Measurements from ENCODE around the gene C10orf143.
"Not testable (repeated sequence)": the region's sequence is repeated elsewhere in the genome, so short reads cannot be mapped to it uniquely, and the experiment has no call there.

C10orf143 gene

GRCh38 chr10:130111113-130111851, 652 bp upstream of the C10orf143 start:
- peak; percentile 91 to 94 for DNase-seq

DNA sequence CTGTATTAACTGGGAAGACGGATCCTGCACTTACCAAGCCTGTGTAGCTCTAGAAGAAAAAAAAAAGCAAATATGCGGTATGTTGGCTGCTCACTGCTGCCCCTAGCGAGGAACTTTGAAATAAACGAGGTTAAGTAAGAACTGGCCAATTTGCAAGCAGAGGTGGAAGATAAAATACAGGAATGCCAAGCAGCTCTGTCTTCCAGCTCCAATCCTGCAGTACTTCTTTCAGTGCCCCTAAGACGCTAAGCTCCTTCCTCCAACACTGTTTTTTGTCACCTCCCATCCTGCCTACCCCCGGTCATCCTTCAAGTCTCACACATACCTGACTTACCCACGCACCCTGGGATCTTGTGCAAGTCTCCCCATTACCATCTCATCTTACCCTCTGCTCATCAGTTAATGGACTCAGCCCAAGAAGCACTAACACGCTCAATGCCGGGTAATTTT, 809 bp downstream of the C10orf143 start:
- DNase-seq, result peak; percentile 67 to 81

DNA sequence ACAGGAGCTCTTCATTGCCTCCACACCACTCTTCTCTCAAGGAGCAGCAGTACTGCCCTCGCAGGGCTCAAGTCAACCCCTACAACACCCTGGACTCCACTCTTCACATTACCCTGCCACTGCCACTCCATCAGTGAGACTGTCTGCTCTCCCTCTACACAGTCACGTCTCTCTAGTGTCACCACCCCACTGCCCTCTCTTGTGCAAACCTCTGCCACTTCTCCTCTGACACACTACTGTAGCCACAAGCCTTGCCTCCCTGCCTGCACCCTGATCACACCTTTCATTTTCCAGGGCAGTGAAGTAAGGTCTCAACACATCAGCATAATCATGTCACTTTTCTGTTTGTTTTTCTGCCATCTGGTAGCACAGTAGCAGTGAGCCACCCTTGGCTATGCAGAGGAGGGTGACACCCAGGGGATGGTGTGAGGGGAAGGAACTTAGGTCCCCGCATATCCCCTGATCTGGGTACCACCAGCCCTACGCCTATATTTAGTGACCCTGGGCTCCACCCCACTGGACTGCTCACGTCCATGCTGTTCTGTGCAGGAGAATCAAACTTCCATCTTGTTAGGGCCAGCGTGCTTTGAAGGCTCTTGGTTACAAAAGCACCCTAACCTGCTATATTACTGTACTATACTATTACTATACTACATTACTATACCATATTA, 1.6 kb downstream of the C10orf143 start:
- DNase-seq, result peak in 1 of 2 donors; percentile 20

DNA sequence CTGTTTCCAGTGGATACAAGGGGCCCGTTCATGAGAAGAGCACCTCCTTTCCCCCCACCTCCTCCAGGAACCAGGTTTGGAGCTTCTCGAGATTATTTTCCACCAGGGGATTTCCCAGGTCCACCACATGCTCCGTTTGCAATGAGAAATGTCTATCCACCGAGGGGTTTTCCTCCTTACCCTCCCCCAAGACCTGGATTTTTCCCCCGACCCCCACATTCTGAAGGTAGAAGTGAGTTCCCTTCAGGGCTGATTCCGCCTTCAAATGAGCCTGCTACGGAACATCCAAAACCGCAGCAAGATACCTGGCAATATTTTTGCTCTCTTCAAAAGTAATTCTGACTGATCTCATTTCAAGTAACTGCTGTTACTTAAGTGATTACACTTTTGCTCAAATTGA, 2.5 kb downstream of the C10orf143 start:
- DNase-seq, result peak; percentile 22 to 27

DNA sequence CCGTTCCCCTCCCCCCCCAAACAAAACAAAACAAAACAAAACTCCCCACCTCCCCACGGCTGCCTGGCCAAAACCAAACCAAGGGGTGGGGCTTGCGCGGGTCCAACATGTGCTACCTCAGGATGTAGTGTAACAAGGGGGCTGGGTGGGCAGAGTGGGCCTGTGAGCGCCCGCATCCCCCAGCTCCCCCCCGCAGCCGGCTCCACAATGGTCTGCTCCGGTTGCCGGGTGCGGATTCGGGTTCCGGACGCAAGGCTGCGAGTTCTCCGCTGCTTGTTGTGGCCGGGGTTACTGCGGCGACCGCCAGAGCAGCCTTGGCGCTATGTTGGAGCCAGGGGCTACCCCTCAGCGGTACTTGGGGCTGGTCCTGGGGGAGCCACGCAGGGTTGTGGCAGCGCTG, 4.9 kb downstream of the C10orf143 start:
- DNase-seq, result no peak

- DNase-seq, result no peak
Measured at GRCh38 chr10:130099344-130099743, 11.3 kb downstream of the C10orf143 start.

GRCh38 chr10:130090565-130090964, 20.1 kb downstream of the C10orf143 start:
- DNase-seq, result not testable (repeated sequence)

GRCh38 chr10:130080461-130080814, 30.2 kb downstream of the C10orf143 start:
- no peak for DNase-seq

DNA sequence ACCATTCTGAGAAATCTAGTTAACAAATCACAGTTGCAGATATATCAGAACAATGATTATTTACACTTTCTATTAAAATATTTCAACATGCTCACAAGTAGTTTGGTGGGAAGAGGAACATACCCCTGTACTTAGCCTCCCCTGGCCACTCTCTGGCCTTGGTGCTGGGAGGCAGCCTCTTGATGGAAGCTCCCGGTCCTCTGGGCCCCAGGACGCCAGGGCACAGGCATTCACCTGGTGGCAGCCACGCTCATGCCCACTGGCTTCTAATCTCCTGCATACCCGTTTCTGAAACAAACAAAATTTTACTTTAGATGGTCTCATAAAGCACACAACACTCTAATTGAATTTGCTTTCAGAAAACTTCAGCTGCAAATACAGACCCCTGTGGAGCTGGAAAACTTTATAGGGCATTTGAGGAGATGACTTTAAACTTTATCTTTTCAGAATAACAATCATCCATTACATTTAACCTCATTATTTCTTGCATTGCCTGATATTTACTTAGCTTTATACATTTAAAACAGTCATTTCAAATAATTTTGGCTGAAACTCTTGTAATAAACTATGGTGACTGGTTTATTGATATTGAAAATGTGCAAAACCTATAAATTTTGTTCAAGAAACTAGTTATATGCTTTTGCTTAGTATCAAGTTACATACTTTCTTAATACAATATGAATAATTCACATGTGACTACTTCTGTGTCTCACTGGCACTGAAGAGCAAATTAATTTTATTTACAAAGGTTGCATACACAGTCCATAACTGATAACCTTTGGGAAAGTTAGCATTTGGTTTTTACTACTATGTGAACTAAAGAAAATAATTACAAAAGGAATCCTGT, 30.8 kb downstream of the C10orf143 start:
- DNase-seq, result no peak

DNA sequence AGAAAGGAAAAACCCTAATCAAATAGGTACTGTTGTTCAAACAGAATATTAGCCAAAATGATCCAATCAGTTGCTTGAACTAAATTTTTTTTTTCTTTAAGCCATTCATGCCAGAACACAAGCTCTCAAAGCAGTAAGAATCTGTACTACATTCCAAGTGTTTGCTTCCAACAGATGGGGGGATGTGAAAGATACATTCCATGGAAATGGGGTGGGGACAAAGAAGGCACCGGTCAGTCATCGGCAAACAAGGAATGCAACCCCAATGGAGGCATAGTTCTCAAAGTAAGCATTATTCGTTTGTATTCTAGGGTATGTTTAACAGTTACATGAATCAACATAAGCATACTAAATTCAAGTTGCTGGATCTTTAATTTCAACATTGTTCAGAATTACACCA, 32.5 kb downstream of the C10orf143 start:
- DNase-seq, result no peak

- DNase-seq, result no peak
Measured at GRCh38 chr10:130076681-130077080, 33.9 kb downstream of the C10orf143 start.

DNA sequence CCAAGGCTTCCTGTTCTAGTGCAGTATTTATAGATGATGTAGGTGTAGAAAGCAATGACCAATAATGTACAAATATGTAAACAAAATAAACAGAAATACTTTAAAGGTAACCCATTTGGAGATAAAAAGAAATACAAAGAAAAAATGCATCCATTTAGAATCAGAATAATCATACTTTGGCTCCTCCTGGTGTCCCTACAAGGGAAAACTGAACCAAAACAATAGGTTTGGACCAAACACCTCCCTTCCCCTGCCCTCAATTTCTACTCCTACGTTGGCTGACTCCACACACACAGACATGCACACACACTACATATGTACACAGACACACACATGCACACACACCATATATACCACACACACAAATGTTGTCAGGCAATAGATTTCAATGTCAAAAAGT, 36.0 kb downstream of the C10orf143 start:
- DNase-seq, result no peak

DNA sequence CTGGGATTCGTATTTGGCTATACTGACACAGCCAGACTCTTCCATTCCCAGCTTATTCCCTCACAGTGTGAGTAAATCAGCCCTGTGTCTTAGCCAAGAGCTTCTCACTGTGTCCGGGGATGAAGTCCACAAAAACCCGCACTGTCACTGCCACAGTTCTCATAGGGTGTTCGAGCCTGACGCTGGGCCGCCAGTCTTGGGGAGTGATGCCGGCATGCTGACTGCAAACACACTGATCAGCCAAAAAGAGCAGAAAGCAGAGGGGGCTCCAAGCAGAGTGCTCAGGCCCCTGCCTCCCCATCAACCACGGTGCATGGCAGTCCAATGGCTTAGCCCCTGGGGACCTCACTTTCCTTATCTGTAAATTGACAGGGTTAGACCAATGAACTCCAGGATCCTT, 36.7 kb downstream of the C10orf143 start:
- DNase-seq, result no peak

- DNase-seq, result no peak
Measured at GRCh38 chr10:130072247-130072646, 38.4 kb downstream of the C10orf143 start.

- no peak for DNase-seq
Measured at GRCh38 chr10:130067893-130068292, 42.7 kb downstream of the C10orf143 start.

DNA sequence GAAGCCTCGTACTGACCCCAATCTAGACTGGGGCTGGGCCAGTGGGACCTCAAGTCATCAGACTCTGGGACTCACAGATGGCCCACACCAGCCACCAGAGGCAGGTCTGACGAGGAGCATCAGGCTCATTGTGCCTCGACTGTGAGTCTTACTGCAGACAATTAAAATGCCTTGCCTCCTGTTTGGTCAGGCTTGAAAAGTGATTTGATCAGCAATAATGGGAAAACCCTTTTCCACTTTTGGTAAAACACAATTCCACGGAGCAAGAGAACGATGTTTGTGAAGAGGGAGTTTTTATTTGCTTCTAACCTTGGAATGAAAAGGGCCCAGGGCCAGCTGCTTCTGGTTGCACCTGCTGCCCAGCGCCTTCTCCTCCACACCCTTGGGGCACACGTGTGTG, 43.9 kb downstream of the C10orf143 start:
- no peak for DNase-seq

DNA sequence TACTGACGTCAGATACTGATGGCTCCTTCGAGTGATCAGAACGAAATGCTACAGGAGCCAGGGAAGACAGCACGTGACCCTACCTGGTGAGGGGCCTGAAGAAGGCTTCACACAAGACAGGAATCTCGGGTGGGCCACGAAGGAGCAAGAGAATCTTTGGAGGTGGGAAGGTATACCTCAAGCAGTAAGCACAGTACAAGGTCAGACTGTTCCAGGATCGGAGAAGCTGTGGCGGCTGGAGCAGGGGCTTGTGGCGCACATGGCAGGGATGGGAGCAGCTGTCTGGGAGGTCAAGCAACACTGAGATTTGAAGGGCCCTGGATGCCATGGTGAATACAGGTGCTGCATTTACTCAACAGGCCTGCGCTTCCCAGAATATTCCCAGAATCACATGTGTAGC, 45.4 kb downstream of the C10orf143 start:
- no peak for DNase-seq

GRCh38 chr10:130064783-130065182, 45.8 kb downstream of the C10orf143 start:
- DNase-seq, result no peak

GRCh38 chr10:130062976-130063375, 47.7 kb downstream of the C10orf143 start:
- DNase-seq, result no peak

GRCh38 chr10:130062201-130062600, 48.4 kb downstream of the C10orf143 start:
- no peak for DNase-seq

DNA sequence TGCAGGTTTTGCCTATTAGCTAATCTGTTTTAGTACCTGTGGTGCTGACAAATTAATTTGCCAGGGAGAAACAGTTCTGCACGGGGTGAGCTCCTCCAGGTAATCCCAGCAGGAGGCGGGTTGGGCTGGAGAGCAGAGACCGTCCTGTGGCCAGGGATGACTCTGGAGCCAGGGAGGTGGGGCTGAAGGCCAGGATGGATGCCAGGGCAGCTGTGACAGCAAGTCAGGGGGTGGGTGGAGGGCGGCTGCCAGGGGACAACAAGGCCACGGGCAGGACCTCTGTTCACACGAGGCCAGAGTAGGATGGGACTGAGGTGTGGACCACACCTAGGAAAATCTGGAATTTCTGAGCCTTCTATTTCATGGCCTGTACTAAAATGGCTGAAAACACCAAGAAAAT, 48.9 kb downstream of the C10orf143 start:
- DNase-seq, result no peak

DNA sequence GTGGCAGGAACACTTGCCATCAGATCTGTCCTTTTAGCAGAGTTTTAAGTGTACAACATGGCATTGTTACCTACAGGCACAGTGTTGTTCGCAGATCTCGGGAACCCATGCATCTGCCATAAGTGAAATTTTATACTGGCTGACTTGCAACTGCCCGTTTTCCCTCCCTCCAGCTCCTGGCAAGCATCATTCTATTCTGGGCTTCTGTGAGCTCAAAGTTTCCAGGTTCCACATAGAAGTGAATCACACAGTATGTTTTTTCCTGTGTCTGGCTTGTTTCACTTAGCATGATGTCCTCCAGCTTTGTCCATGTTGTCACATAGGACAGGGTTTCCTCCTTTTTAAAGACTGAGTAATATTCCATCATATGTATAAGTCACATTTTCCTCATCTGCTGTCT, 56.6 kb downstream of the C10orf143 start:
- DNase-seq, result no peak

- DNase-seq, result no peak
Measured at GRCh38 chr10:130053561-130053960, 57.1 kb downstream of the C10orf143 start.

DNA sequence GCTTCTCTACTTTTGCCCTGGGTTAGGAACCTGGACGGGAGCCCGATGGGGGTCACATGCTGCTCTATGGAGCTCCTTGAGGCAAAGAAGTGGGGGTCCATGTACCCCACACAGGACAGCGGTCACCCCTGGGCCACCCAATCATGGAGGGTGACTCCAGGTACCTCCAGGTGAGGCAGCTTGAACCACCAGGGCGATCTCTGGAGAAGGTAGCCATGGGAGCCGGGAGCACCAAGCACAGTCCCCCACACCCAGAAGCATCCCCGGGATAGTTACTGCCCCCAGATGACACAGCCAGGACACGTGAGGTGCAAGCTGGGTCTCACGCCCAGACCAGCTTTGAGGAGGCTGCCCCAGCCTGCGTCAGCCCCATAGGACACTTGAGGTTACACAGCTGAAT, 58.4 kb downstream of the C10orf143 start:
- DNase-seq, result no peak
